PC-3 (cell line): Measurements from ENCODE around the gene CSNK1G1. TPM values are rescaled to one million over a fixed set of nuclear protein-coding genes. Genes with fewer than 3 reads are reported as not detected.

Source experiments
- ATAC-seq: fragments of 200-7000 bp; cut with Tn5 transposase; 2 replicates; pipeline ENCODE4 v1.9.1; 2020; ENCODE audit warnings: mild to moderate bottlenecking, moderate library complexity
- BruUV-seq: library from RNA; stranded (reverse); fragments of 400-500 nt; replicated peaks from 2 replicates; lab custom pipeline; 2021; lab: Mats Ljungman, UMichigan
- CTCF ChIA-PET: fragments of 300-600 bp; sonication (Branson Sonifier 250); formaldehyde crosslinking; loops from one replicate; lab custom pipeline; 2022; ENCODE audit warnings: antibody characterized with exemption; lab: Charles Lee
- POLR2A ChIA-PET: fragments of 300-600 bp; sonication (Branson Sonifier 250); formaldehyde crosslinking; loops from one replicate; lab custom pipeline; 2022; ENCODE audit warnings: antibody characterized with exemption; ENCODE audit not compliant: unreplicated experiment; lab: Charles Lee
- DNase-seq: peaks from one replicate; pipeline ENCODE4 v3.0.0-alpha.2; 2015
- H2AFZ ChIP-seq: fragments of 300-600 bp; sonication (generic); 2 replicates; pipeline ENCODE4 v1.6.0; 2016; ENCODE audit warnings: antibody characterized with exemption, low read length
- H3F3A ChIP-seq: fragments of 300-600 bp; sonication (generic); one replicate; pipeline ENCODE4 v1.6.0; 2017; ENCODE audit warnings: antibody characterized with exemption, low read length, control low read depth, mild to moderate bottlenecking; ENCODE audit not compliant: unreplicated experiment
- H3K27ac ChIP-seq: fragments of 300-600 bp; sonication (generic); 2 replicates; pipeline ENCODE4 v1.5.1; 2016; ENCODE audit warnings: mild to moderate bottlenecking, low read length
- H3K27me3 ChIP-seq: fragments of 300-600 bp; sonication (generic); 2 replicates; pipeline ENCODE4 v1.6.1; 2016; ENCODE audit warnings: low read length, mixed read lengths
- H3K36me3 ChIP-seq: fragments of 300-600 bp; sonication (generic); 2 replicates; pipeline ENCODE4 v1.6.1; 2016; ENCODE audit warnings: low read depth, mixed run types, low read length, mixed read lengths
- H3K4me1 ChIP-seq: fragments of 300-600 bp; sonication (generic); 2 replicates; pipeline ENCODE4 v1.5.1; 2016; ENCODE audit warnings: low read length; ENCODE audit not compliant: insufficient read depth
- H3K4me2 ChIP-seq: fragments of 300-600 bp; sonication (generic); 2 replicates; pipeline ENCODE4 v1.6.0; 2016; ENCODE audit warnings: low read length
- H3K4me3 ChIP-seq: fragments of 300-600 bp; sonication (generic); 2 replicates; pipeline ENCODE4 v1.5.1; 2016; ENCODE audit warnings: mild to moderate bottlenecking, low read length, mixed read lengths
- H3K79me2 ChIP-seq: fragments of 300-600 bp; sonication (generic); 2 replicates; pipeline ENCODE4 v1.6.1; 2017; ENCODE audit warnings: low read length, mixed read lengths
- H3K9ac ChIP-seq: fragments of 300-600 bp; sonication (generic); 2 replicates; pipeline ENCODE4 v1.6.0; 2016; ENCODE audit warnings: mild to moderate bottlenecking, low read length
- H3K9me2 ChIP-seq: fragments of 300-600 bp; sonication (generic); replicated peaks from 2 replicates; pipeline ENCODE4 v1.6.1; 2016; ENCODE audit warnings: mixed run types, low read length, mixed read lengths
- H3K9me3 ChIP-seq: fragments of 300-600 bp; sonication (generic); 2 replicates; pipeline ENCODE4 v1.6.1; 2016; ENCODE audit warnings: low read length, mixed read lengths
- H4K20me1 ChIP-seq: fragments of 300-600 bp; sonication (generic); 2 replicates; pipeline ENCODE4 v1.6.1; 2016; ENCODE audit warnings: low read length, mixed read lengths
- EZH2 ChIP-seq: fragments of 300-600 bp; sonication (generic); IDR thresholded peaks from one replicate; pipeline ENCODE4 v1.6.1; 2017; ENCODE audit warnings: antibody characterized with exemption, mild to moderate bottlenecking, low read length; ENCODE audit not compliant: unreplicated experiment
- EZH2phosphoT487 ChIP-seq: fragments of 300-600 bp; sonication (generic); IDR thresholded peaks from 2 replicates; pipeline ENCODE4 v1.6.1; 2018; ENCODE audit warnings: mild to moderate bottlenecking, antibody characterized with exemption, low read length, borderline replicate concordance
- intact Hi-C: fragments of 100-400 bp; cut with micrococcal nuclease; formaldehyde crosslinking; loops from 2 replicates; pipeline ENCODE4 v1.9.0; 2023
- total RNA-seq: library from RNA; depleted of rRNA; stranded (reverse); fragments of >200 nt; gene quantifications from 2 replicates; pipeline ENCODE4 v1.2.3, GENCODE V29; 2014
- TF ChIP-seq, protein P1 (sequence below): fragments of 300-600 bp; sonication (generic); conservative IDR thresholded peaks from 2 replicates; pipeline ENCODE4 v1.5.1; 2017; ENCODE audit warnings: antibody characterized with exemption, low read depth, mild to moderate bottlenecking, low read length

CSNK1G1 gene
- total RNA-seq, 1 experiment from 2014 or later = 9.8 TPM

DNA sequence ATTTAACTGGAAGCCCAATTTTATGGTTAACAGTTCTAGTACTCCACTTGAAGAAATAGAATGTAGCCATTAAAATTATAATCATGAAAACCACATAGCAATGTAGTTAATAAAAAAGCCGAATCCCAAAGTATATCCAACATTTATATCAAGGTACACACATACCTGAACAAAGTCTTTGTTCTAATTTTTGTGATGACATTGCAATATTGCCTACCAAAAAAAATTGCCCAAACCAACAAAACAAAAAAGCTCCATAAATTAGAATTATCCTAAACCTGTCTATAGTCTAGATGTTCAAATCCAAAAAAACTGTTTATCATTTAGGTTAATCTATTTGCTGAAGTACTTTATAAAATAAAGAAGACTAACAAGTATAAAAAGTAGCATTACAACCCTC lies 70.8 kb downstream of the CSNK1G1 start:
- Histone ChIP-seq H2AFZ (no peak overlapping the region), H4K20me1 (no peaks in the 10 kb centered on the region; the same call in 1 of the 2 replicates), H3K9me2 (no peaks in the 10 kb centered on the region), H3K9ac (no peak overlapping the region), H3K4me1 (peaks cover 13% of the 10 kb centered on the region), H3F3A (no peaks in the 10 kb centered on the region), H3K27me3 (no peaks in the 10 kb centered on the region), H3K4me3 (no peak overlapping the region), H3K79me2 (peaks cover 32% of the 10 kb centered on the region), H3K27ac (no peak overlapping the region), H3K36me3 (no peaks in the 10 kb centered on the region), H3K4me2 (no peak overlapping the region), H3K9me3 (no peaks in the 10 kb centered on the region)
- no TSS peak for BruUV-seq
- DNase-seq (no peak), ATAC-seq (no peak)
- ChIA-PET CTCF (no interaction called here), POLR2A (no interaction called here)
- TF ChIP-seq, protein P1, sequence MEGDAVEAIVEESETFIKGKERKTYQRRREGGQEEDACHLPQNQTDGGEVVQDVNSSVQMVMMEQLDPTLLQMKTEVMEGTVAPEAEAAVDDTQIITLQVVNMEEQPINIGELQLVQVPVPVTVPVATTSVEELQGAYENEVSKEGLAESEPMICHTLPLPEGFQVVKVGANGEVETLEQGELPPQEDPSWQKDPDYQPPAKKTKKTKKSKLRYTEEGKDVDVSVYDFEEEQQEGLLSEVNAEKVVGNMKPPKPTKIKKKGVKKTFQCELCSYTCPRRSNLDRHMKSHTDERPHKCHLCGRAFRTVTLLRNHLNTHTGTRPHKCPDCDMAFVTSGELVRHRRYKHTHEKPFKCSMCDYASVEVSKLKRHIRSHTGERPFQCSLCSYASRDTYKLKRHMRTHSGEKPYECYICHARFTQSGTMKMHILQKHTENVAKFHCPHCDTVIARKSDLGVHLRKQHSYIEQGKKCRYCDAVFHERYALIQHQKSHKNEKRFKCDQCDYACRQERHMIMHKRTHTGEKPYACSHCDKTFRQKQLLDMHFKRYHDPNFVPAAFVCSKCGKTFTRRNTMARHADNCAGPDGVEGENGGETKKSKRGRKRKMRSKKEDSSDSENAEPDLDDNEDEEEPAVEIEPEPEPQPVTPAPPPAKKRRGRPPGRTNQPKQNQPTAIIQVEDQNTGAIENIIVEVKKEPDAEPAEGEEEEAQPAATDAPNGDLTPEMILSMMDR = no peak
- TF ChIP-seq EZH2 (no peak), EZH2phosphoT487 (no peak)
- intact Hi-C loops = no loop called here

DNA sequence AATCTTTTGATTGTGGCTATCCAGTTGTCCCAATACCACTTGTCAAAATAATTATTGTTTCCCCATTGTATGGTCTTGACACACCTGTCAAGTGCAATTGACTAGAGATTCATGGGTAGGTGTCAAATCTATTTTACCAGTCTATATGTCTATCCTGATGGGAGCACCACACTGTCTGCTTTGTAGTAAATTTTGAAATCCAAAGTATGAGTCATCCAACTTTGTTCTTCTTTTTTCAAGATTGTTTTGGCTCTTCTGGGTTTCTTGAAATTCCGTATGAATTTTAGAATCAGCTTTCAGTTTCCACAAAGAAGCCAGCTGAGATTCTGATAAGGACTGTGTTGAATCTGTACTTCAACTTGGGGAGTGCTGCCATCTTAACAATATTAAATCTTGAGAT lies 71.9 kb downstream of the CSNK1G1 start:
- no peak overlapping the region for H3K4me3 ChIP-seq
- no peak for DNase-seq
- no peaks in the 10 kb centered on the region for H3K9me3 ChIP-seq
- no peaks in the 10 kb centered on the region for H3K27me3 ChIP-seq
- peaks cover 4% of the 10 kb centered on the region for H3K4me1 ChIP-seq
- no peaks in the 10 kb centered on the region for H3F3A ChIP-seq
- POLR2A ChIA-PET = interaction anchor here (0.6 kb wide), 1 partner anchor 67 kb away, joined by 3 read pairs; no protein-coding TSS in a partner anchor
- TF ChIP-seq EZH2 = no peak
- TF ChIP-seq, protein P1 = no peak
- H3K9ac ChIP-seq = no peak overlapping the region
- H3K9me2 ChIP-seq = no peaks in the 10 kb centered on the region
- no TSS peak for BruUV-seq
- no peak overlapping the region for H3K27ac ChIP-seq
- CTCF ChIA-PET = no interaction called here
- ATAC-seq = no peak
- H2AFZ ChIP-seq = no peak overlapping the region
- peaks cover 25% of the 10 kb centered on the region for H3K79me2 ChIP-seq
- H4K20me1 ChIP-seq = no peaks in the 10 kb centered on the region; the same call in 1 of the 2 replicates
- no peak overlapping the region for H3K4me2 ChIP-seq
- H3K36me3 ChIP-seq = no peaks in the 10 kb centered on the region; the same call in 1 of the 2 replicates
- intact Hi-C loops = no loop called here

DNA sequence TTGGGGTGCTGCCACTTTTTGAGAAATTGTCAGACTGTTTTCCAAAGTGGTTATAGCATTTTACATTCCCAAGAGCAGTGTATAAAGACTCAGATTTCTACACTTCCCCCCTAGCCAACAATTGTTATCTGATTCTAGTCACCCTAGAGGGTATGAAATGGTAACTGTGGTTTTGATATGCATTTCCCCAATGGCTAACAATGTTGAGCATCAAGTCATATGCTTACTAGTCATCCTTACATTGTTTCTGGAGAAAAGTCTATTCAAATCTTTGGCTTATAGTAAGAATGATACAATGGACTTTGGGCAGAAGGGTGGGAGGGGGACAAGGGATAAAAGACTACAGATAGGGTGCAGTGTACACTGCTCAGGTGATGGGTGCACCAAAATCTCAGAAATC lies 73.3 kb downstream of the CSNK1G1 start:
- CTCF ChIA-PET = no interaction called here
- Histone ChIP-seq H3K9ac (no peak overlapping the region), H3K79me2 (peaks cover 19% of the 10 kb centered on the region), H3K4me2 (no peak overlapping the region), H3K36me3 (no peaks in the 10 kb centered on the region; the same call in 1 of the 2 replicates), H3K27ac (no peak overlapping the region), H4K20me1 (no peaks in the 10 kb centered on the region), H3K9me3 (no peaks in the 10 kb centered on the region), H3K27me3 (no peaks in the 10 kb centered on the region), H2AFZ (no peak overlapping the region), H3K9me2 (no peaks in the 10 kb centered on the region), H3K4me3 (no peak overlapping the region), H3F3A (no peaks in the 10 kb centered on the region), H3K4me1 (no peaks in the 10 kb centered on the region)
- no peak for ATAC-seq
- no peak for DNase-seq
- TF ChIP-seq, protein P1 = no peak
- TF ChIP-seq EZH2 (no peak), EZH2phosphoT487 (no peak)
- POLR2A ChIA-PET = no interaction called here
- no TSS peak for BruUV-seq
- intact Hi-C loops = no loop called here
